Measurements from ENCODE around the gene TDRD3. TPM values are rescaled to one million over a fixed set of nuclear protein-coding genes. Genes with fewer than 3 reads are reported as not detected.

The TDRD3 gene
- total RNA-seq, 1 donor = 17.3 TPM

GRCh38 chr13:60571571-60571970 lies 174.6 kb downstream of the TDRD3 start:
- no peak for DNase-seq (ENCODE audit: low read depth)
- no peak for TF ChIP-seq CTCF (IDR thresholded peaks at IDR 0.05; ENCODE audit: insufficient read depth, low read depth, low read length)
- H3K4me3 ChIP-seq (ENCODE audit: low read depth, low read length) = no peak overlapping the region

- peak; percentile 45 for DNase-seq (ENCODE audit: low read depth)
- H3K4me3 ChIP-seq (ENCODE audit: low read depth, low read length) = no peak overlapping the region
- no peak for TF ChIP-seq CTCF (IDR thresholded peaks at IDR 0.05; ENCODE audit: insufficient read depth, low read depth, low read length)
These were observed 175.2 kb downstream of the TDRD3 start for GRCh38 chr13:60572003-60572798.

GRCh38 chr13:60572855-60573254 lies 175.8 kb downstream of the TDRD3 start:
- no peak for TF ChIP-seq CTCF (IDR thresholded peaks at IDR 0.05; ENCODE audit: insufficient read depth, low read depth, low read length)
- no peak overlapping the region for H3K4me3 ChIP-seq (ENCODE audit: low read depth, low read length)
- no peak for DNase-seq (ENCODE audit: low read depth)

- DNase-seq (ENCODE audit: low read depth) = no peak
- no peak for TF ChIP-seq CTCF (IDR thresholded peaks at IDR 0.05; ENCODE audit: insufficient read depth, low read depth, low read length)
- no peak overlapping the region for H3K4me3 ChIP-seq (ENCODE audit: low read depth, low read length)
These were observed 177.7 kb downstream of the TDRD3 start for GRCh38 chr13:60574735-60575134.

- no peak overlapping the region for H3K4me3 ChIP-seq (ENCODE audit: low read depth, low read length)
- DNase-seq (ENCODE audit: low read depth) = no peak
- no peak for TF ChIP-seq CTCF (IDR thresholded peaks at IDR 0.05; ENCODE audit: insufficient read depth, low read depth, low read length)
These were observed 178.1 kb downstream of the TDRD3 start for GRCh38 chr13:60575142-60575541.

- TF ChIP-seq CTCF (IDR thresholded peaks at IDR 0.05; ENCODE audit: insufficient read depth, low read depth, low read length) = no peak
- no peak for DNase-seq (ENCODE audit: low read depth)
- H3K4me3 ChIP-seq (ENCODE audit: low read depth, low read length) = no peak overlapping the region
These were observed 180.7 kb downstream of the TDRD3 start for GRCh38 chr13:60577761-60578160.

All from fibroblast of villous mesenchyme (primary cell).